ENCODE measurements around the gene PRDM16.

GRCh38 chr1:3151456-3151855, 82.5 kb downstream of the PRDM16 start:
- TF ChIP-seq CTCF (IDR thresholded peaks at IDR 0.05) (no peak), POLR2A (IDR thresholded peaks at IDR 0.05) (no peak)

Measured in thyroid gland (tissue), 4 donors.